Ammon's horn (tissue), 1 donor: Measurements from ENCODE around the gene CELF1.
"Not testable (repeated sequence)": the region's sequence is repeated elsewhere in the genome, so short reads cannot be mapped to it uniquely, and the experiment has no call there.

Experiments used
- DNase-seq: peaks from one replicate; pipeline ENCODE4 v3.0.0-alpha.2; 2016; ENCODE audit warnings: low spot score

Gene CELF1

GRCh38 chr11:47573321-47573720 is 20.4 kb upstream of the CELF1 start:
- DNase-seq, result peak; percentile 70

- DNase-seq, result no peak
Measured at GRCh38 chr11:47572715-47573255, 19.9 kb upstream of the CELF1 start.

GRCh38 chr11:47571895-47572294 is 19.0 kb upstream of the CELF1 start:
- no peak for DNase-seq

- no peak for DNase-seq
Measured at GRCh38 chr11:47571357-47571729, 18.4 kb upstream of the CELF1 start.

GRCh38 chr11:47570651-47571356 is 17.9 kb upstream of the CELF1 start:
- DNase-seq, result no peak

GRCh38 chr11:47569646-47570045 is 16.7 kb upstream of the CELF1 start:
- no peak for DNase-seq

GRCh38 chr11:47566149-47566698 is 13.3 kb upstream of the CELF1 start:
- no peak for DNase-seq

- peak; percentile 51 for DNase-seq
Measured at GRCh38 chr11:47565340-47566148, 12.6 kb upstream of the CELF1 start, which contains the start of gene PTPMT1. TSS of gene PTPMT1 (plus strand) at chr11:47565599. CDS start at chr11:47565623, 24 bp downstream.

GRCh38 chr11:47564933-47565339 is 12.0 kb upstream of the CELF1 start:
- DNase-seq, result no peak

- not testable (repeated sequence) for DNase-seq
Measured at GRCh38 chr11:47564366-47564765, 11.4 kb upstream of the CELF1 start.

- DNase-seq, result not testable (repeated sequence)
Measured at GRCh38 chr11:47562393-47562792, 9.5 kb upstream of the CELF1 start.

GRCh38 chr11:47560426-47560825 is 7.5 kb upstream of the CELF1 start:
- no peak for DNase-seq

- DNase-seq, result no peak
Measured at GRCh38 chr11:47558695-47559094, 5.8 kb upstream of the CELF1 start.

GRCh38 chr11:47557004-47557403 is 4.1 kb upstream of the CELF1 start:
- not testable (repeated sequence) for DNase-seq

- peak; percentile 62 for DNase-seq
Measured at GRCh38 chr11:47553406-47553743, 443 bp upstream of the CELF1 start.

- peak; percentile 23 for DNase-seq
Measured at GRCh38 chr11:47552056-47552565, 821 bp downstream of the CELF1 start.

GRCh38 chr11:47551086-47551485 is 1.8 kb downstream of the CELF1 start:
- DNase-seq, result no peak

- DNase-seq, result no peak
Measured at GRCh38 chr11:47550288-47551047, 2.5 kb downstream of the CELF1 start.

GRCh38 chr11:47546274-47546673 is 6.7 kb downstream of the CELF1 start:
- DNase-seq, result not testable (repeated sequence)

GRCh38 chr11:47545298-47545697 is 7.6 kb downstream of the CELF1 start:
- no peak for DNase-seq

GRCh38 chr11:47541070-47541469 is 11.9 kb downstream of the CELF1 start:
- no peak for DNase-seq

GRCh38 chr11:47539681-47540039 is 13.3 kb downstream of the CELF1 start:
- DNase-seq, result no peak
